Ishikawa (cell line): Measurements from ENCODE around the gene NHLRC1.

Experiments
- CEBPB ChIP-seq: IDR thresholded peaks from 2 replicates; pipeline ENCODE4 v1.6.1; 2012
- CREB1 ChIP-seq: IDR thresholded peaks from 2 replicates; pipeline ENCODE4 v1.6.1; 2012; ENCODE audit warnings: low read depth
- EP300 ChIP-seq: IDR thresholded peaks from 2 replicates; pipeline ENCODE4 v1.6.1; 2012; ENCODE audit warnings: borderline replicate concordance
- FOXM1 ChIP-seq: IDR thresholded peaks from 2 replicates; pipeline ENCODE4 v1.6.1; 2012; ENCODE audit warnings: low read depth, borderline replicate concordance
- RAD21 ChIP-seq: IDR thresholded peaks from 2 replicates; pipeline ENCODE4 v1.6.1; 2012; ENCODE audit warnings: low read depth
- YY1 ChIP-seq: IDR thresholded peaks from 2 replicates; pipeline ENCODE4 v1.6.1; 2012; ENCODE audit warnings: low read depth

DNA sequence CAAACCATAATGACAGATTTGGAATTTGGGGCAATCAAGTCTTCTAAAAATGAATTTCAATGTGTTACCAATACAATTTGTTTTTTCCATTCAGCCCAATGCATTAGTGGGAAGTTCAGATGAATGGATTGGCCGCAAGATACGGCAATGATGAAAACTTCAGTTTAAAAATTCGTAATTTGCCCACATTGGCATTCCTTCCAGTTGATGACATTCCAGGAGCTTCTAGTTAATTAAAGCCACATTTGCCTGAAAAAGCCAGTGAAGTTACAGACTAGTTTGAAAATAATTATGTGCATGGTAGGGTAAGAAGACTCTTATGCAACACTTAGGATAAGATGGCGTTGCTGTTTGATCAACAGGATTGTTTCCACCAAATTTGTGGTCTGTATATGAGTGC lies 46.2 kb downstream of the NHLRC1 start:
- TF ChIP-seq CREB1 (no peak), EP300 (no peak), CEBPB (no peak), RAD21 (no peak), FOXM1 (no peak), YY1 (no peak)
